HG03558 (cell line): ENCODE results near the gene SLC39A9.

Source experiments
- ATAC-seq: cut with Tn5 transposase; IDR thresholded peaks from one replicate; pipeline ENCODE4 v1.9.1; 2021; ENCODE audit warnings: moderate number of reproducible peaks; ENCODE audit not compliant: unreplicated experiment; ENCODE audit errors: extremely low read depth

The SLC39A9 gene, protein sequence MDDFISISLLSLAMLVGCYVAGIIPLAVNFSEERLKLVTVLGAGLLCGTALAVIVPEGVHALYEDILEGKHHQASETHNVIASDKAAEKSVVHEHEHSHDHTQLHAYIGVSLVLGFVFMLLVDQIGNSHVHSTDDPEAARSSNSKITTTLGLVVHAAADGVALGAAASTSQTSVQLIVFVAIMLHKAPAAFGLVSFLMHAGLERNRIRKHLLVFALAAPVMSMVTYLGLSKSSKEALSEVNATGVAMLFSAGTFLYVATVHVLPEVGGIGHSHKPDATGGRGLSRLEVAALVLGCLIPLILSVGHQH

GRCh38 chr14:69398053-69398817 lies at the start of gene SLC39A9, which contains the start of gene ERH:
Gene SLC39A9 (plus strand): TSS chr14:69398692. CDS start chr14:69399370, 678 bp downstream.
Gene ERH (minus strand): TSS chr14:69398299. CDS start chr14:69398233, 66 bp downstream.
- peak; percentile 64 for ATAC-seq

- no peak for ATAC-seq
These were observed 49.3 kb upstream of the SLC39A9 start for GRCh38 chr14:69349091-69349777.

DNA sequence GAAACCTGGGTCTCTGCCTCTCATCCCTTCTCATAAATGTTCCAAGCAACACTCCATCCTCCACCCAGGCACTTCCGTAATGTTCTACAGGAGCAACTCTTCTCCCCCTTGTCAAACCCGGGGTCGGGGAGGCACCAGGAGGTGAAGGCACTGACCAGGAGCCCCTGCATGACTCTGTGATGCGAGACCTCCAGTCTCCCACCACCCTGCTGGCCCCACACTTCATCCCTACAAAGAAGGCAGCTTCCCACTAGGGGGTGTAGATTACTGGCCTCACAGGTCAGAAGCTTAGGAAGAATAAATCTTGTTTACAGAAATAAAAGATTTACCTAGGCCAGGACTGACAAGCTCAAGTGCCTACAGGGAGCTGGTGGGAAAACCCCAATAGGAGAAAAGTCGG lies 47.6 kb upstream of the SLC39A9 start:
- no peak for ATAC-seq

GRCh38 chr14:69351385-69351784 lies 47.1 kb upstream of the SLC39A9 start:
- ATAC-seq, result no peak

DNA sequence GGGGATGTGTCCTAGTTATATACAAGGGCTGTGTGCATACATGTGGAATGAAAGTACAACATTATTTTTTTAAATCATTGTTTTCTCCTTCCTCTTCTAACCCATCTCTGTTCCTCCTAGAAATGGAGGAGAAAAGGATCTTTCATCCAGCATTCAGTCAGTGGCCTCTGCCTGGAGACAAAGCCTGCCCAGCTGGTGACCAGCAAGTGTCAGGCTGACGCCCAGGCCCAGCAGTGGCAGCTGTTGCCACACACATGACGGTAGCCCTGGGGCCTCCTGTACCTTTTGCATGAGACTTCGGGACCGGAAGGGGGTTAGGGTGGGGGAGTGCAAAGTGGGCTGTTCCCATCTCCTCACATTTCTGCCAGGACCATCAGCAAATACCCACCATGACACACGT lies 46.6 kb upstream of the SLC39A9 start:
- no peak for ATAC-seq

DNA sequence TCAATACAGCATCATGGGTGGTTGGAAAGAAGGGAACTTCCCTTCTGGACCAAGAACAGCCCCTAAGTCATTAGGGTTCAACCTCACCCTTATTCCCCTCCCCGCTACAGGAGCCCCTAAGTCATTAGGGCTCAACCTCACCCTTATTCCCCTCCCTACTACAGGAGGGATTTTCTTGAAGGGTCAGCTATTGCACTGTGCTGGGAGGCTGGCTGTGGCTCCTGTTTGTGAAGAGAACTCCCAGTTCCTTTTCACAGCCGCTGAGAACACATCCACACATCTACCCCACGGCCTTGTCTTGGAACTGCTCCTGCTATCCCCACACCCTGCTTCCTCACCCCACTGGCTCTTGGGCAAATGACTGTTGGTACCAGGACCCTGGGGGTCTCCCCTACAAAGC lies 45.3 kb upstream of the SLC39A9 start:
- ATAC-seq, result no peak

- ATAC-seq, result peak; percentile 72
These were observed 43.9 kb upstream of the SLC39A9 start for GRCh38 chr14:69354383-69355153.

DNA sequence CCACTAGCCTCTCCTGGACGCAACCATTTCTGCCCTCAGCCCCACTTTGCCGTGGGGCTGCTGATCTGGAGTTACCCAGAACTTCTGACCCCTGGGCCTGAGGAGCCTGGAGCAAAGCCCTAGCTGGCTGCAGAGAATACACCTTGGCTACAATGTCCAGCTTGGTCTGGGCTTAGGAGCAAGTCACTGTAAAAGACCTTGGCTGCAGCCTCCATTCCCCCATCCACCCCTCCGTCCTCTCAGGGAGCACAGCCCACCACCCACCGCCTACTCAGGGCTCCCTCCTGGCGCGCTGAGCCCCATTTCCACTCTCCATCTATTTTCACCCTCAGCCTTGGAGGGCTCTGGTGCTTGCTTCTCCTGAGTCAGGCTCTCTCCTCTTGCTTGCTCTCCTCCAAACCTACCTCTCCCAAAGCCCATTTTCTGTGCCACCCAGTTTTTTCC lies 43.3 kb upstream of the SLC39A9 start:
- no peak for ATAC-seq

GRCh38 chr14:69355607-69356281 lies 42.7 kb upstream of the SLC39A9 start:
- ATAC-seq, result no peak

- ATAC-seq, result no peak
These were observed 41.5 kb upstream of the SLC39A9 start for GRCh38 chr14:69356903-69357543.

DNA sequence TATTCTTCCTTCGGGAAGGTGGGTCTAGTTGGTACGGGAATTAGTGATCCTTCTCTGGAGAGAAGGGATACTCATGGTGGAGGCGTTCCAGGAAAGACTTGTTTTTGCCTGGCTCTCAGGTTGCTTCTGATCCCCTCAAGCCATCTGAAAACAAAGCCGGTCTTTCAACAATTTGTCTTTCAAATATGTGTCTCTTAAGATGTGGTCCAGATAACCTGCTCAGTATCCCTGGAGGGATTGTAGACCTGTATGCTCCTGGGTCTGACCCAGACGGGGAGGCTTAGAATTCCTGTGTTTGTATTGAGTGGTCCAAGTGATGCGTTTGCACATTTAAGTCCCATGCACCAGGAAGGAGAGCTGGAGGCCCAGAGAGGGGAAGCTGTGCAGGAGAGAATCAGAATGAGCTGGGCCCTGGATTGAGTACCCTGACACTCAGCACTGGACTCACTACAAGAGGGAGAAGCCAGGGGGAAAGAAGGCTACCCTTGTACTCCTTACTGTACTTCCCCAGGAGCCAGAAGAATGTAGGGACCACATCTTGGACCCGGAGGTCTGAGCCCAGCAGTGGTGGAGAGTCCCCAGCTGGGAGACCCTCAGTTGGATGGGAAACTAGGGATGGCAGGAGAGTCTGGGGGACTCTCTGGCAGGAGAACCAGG lies 40.8 kb upstream of the SLC39A9 start:
- ATAC-seq, result no peak

- ATAC-seq, result no peak
These were observed 40.1 kb upstream of the SLC39A9 start for GRCh38 chr14:69358233-69358963.

DNA sequence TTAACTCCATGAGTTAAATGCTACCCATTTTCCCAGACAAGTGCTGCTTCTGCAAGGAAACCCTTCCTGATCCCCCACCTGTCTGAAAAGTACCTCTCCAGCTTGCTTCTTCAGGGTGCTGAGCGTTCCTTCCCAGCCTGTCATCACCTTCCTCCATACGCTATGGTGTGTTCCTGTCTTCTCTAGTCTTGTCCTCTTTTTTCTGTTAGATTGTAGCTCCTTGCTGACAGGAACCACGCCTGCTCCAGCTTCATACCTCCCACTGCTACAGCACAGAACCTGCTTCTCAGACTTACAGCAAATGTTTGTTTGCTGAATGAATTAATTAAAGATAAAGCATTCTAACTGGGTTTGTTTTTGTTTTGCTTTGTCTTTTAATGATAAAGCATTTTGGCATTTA lies 39.5 kb upstream of the SLC39A9 start:
- ATAC-seq, result no peak

DNA sequence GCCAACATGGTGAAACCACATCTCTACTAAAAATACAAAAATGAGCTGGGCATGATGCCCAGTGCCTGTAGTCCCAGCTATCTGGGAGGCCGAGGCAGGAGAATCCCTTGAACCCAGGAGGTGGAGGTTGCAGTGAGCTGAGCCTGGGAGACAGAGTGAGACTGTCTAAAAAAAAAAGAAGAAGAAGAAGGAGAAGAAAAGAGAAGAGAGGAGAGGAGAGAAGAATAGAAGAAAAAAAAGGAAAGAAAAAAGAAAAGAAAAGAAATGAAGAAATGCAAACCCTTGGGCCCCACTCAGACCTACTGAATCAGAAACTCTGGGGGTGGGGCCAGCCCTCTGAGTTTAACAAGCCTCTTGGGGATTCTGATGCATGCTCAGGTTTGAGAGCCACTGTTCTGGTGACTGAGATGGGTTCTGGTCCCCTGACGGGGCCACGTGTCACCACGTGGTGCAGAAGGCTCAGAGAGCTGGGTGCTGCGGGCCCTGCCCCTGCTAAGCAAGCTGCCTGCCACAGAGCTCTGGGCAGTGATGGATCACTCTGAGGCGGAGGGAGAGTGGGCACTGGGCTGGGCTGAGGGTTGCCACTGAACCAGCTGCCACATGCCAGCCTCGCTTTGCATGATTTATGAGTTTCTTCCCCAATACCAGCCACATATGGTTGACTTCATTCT lies 37.9 kb upstream of the SLC39A9 start:
- no peak for ATAC-seq

DNA sequence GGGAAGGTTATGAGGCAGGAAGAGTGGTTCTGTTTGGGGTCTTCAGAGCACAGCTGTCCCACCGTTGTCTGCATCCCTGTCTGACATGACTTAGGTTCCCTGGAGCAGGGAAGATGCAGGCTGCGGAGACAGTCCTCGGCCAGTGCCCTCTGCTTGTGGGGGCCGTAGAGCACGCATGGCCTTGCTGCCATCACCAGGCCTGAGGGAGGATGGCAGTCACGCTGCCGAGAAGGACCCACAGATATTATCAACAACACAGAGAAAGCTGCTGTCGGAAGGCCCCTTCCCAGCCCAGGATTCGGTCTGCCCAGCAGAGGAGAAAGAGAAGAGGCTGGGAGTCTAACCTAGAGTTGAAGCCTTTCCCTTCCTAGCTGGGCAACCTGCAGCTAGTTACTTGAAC lies 35.4 kb upstream of the SLC39A9 start:
- no peak for ATAC-seq

DNA sequence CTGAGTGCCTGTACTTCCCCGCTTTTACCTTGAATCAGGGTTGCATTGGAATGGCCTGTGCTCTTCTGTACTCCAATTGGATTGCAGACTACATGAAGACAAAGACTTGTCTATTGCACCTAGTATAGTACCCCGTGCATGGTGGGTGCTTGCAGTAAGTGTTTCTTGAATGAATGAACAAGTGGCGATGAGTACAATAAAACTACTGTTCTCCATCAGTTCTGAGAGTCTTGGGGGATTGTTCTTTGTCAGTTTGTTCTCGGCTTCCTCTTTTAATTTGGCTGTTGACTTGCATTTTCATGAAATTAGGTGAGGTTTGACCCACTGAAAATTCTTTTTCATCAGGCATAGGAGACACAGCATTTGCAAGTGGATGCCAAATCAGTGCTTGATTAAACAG lies 34.5 kb upstream of the SLC39A9 start:
- no peak for ATAC-seq

- no peak for ATAC-seq
These were observed 34.1 kb upstream of the SLC39A9 start for GRCh38 chr14:69364378-69364777.

GRCh38 chr14:69366069-69366468 lies 32.4 kb upstream of the SLC39A9 start:
- no peak for ATAC-seq
